ENCODE data around the gene EOMES. TPM values are rescaled to one million over a fixed set of nuclear protein-coding genes. Genes with fewer than 3 reads are reported as not detected.

The EOMES gene
- total and polyA plus RNA-seq, 2 of the 4 experiments (the other 2 are of a cell fraction), result not detected

GRCh38 chr3:27681249-27681748 lies 40.8 kb downstream of the EOMES start:
- no CpG with 5 or more reads among the region's 6 CpGs for WGBS, 2 experiments (ENCODE audit: extremely low coverage in 2 of 2, insufficient read length in 1 of 2)
- POLR2A ChIA-PET (ENCODE audit: unreplicated experiment), result interaction anchor here (1.0 kb wide), 1 partner anchor 198 kb away, joined by 3 read pairs; no protein-coding TSS in a partner anchor
- H3K4me3 ChIP-seq (ENCODE audit: insufficient read depth, low read depth, low read length), result peak overlapping the region; percentile 28; the same call in 1 of the 2 replicates
- H4K5ac ChIP-seq (ENCODE audit: low read depth, low read length), result peak overlapping the region; percentile 91; the same call in 1 of the 2 replicates
- no peaks in the 10 kb centered on the region for H3K9me3 ChIP-seq (ENCODE audit: control insufficient read depth, insufficient read depth, low read length)
- CTCF ChIA-PET, result interaction anchor here (0.5 to 1.8 kb wide), 28 partner anchors 9 to 1962 kb away, joined by 3 to 8 read pairs (median 3); partner anchors contain the start of gene SLC4A7
- H3K27ac ChIP-seq (ENCODE audit: insufficient read depth, low read length), result 0 out of 2 replicates have a peak overlapping the region, but pooled peaks have one; percentile 55
- H3K9me1 ChIP-seq (ENCODE audit: insufficient read depth, low read length), result peaks cover 7% of the 10 kb centered on the region
- ATAC-seq (ENCODE audit: low read depth) (peak; percentile 52), DNase-seq (peak; percentile 83)
- peak overlapping the region; percentile 83 for H2BK15ac ChIP-seq (ENCODE audit: low read depth, low read length)
- H4K91ac ChIP-seq (ENCODE audit: insufficient read depth, low read depth, low read length), result peak overlapping the region; percentile 88
- H2BK5ac ChIP-seq (ENCODE audit: low read depth, low read length, poor library complexity, severe bottlenecking), result peak overlapping the region; percentile 76
- peak overlapping the region; percentile 94; the same call in 1 of the 2 replicates for H3K4ac ChIP-seq (ENCODE audit: low read depth, low read length)
- peak overlapping the region; percentile 96 for H2BK20ac ChIP-seq (ENCODE audit: low read depth, low read length)
- dilution Hi-C loops (cut with HindIII; ENCODE audit: low sequenced_read_pairs, unreplicated experiment), result no loop called here
- peaks cover 10% of the 10 kb centered on the region for H3K4me1 ChIP-seq (ENCODE audit: control insufficient read depth, insufficient read depth, low read length)
- peak overlapping the region; percentile 92; the same call in 1 of the 2 replicates for H3K23ac ChIP-seq (ENCODE audit: low read depth, low read length)
- no peaks in the 10 kb centered on the region for H3K36me3 ChIP-seq (ENCODE audit: control insufficient read depth, insufficient read depth, low read length)
- H2AK5ac ChIP-seq (ENCODE audit: low read depth, low read length), result 0 out of 2 replicates have a peak overlapping the region, but pooled peaks have one; percentile 5
- H2AK9ac ChIP-seq (replicated peaks; ENCODE audit: low read depth, low read length, poor library complexity), result peak overlapping the region; percentile 7
- H2AFZ ChIP-seq (replicated peaks; ENCODE audit: low read length, poor library complexity), result peak overlapping the region; percentile 86
- BruUV-seq (replicated peaks), result no TSS peak
- peak overlapping the region; percentile 87 for H3K18ac ChIP-seq (ENCODE audit: low read depth, low read length)
- H4K8ac ChIP-seq (ENCODE audit: low read depth in 2 of 2, low read length in 2 of 2), result peak overlapping the region; percentile 77 to 86
- H2BK120ac ChIP-seq (ENCODE audit: low read depth, low read length), result peak overlapping the region; percentile 96
- peak overlapping the region; percentile 30; the same call in 1 of the 2 replicates for H3K9ac ChIP-seq (ENCODE audit: low read depth, low read length)
- H3K56ac ChIP-seq (ENCODE audit: extremely low read depth, insufficient read depth, low read length), result peak overlapping the region; percentile 34; the same call in 1 of the 2 replicates
- intact Hi-C loops (cut with micrococcal nuclease), result loop anchor here (1.0 to 5.0 kb wide), 5 partner anchors 146 to 547 kb away; partner anchors contain the start of gene SLC4A7
- H3K27me3 ChIP-seq (ENCODE audit: control insufficient read depth, insufficient read depth, low read length), result no peaks in the 10 kb centered on the region
- H4K20me1 ChIP-seq (ENCODE audit: insufficient read depth, low read length), result no peaks in the 10 kb centered on the region
- peak overlapping the region; percentile 96 for H3K14ac ChIP-seq (replicated peaks; ENCODE audit: low read depth, low read length)
- H3K79me1 ChIP-seq (ENCODE audit: low read depth in 1 of 2, low read length in 2 of 2), result peaks cover 0 to 5% of the 10 kb centered on the region in 2 experiments; a peak in 1 of 4 replicates
- in situ Hi-C loops (cut with MboI; ENCODE audit: low sequenced_read_pairs), result loop anchor here (10.0 kb wide), 2 partner anchors 366 to 546 kb away; no protein-coding TSS in a partner anchor
- TF ChIP-seq CTCF (conservative IDR thresholded peaks at IDR 0.05; ENCODE audit: low read depth, low read length), result peak; percentile 81
- TF ChIP-seq ELK1 (IDR thresholded peaks at IDR 0.05; ENCODE audit: borderline replicate concordance, low read depth, low read length), result no peak
- TF ChIP-seq USF2 (IDR thresholded peaks at IDR 0.05; ENCODE audit: low read depth, low read length), result peak; percentile 80
- peak; percentile 77 for TF ChIP-seq SMC3 (IDR thresholded peaks at IDR 0.05; ENCODE audit: low read depth, low read length)
- TF ChIP-seq RAD21 (IDR thresholded peaks at IDR 0.05; ENCODE audit: low read length), result peak; percentile 72
- TF ChIP-seq CHD1 (IDR thresholded peaks at IDR 0.05; ENCODE audit: low read depth, low read length), result no peak
- TF ChIP-seq CEBPB (IDR thresholded peaks at IDR 0.05; ENCODE audit: low read depth, low read length), result peak; percentile 86
- TF ChIP-seq BHLHE40 (IDR thresholded peaks at IDR 0.05; ENCODE audit: low read depth, low read length), result no peak
- H3K4me2 ChIP-seq (ENCODE audit: low read depth, low read length), result peak overlapping the region; percentile 78; the same call in 1 of the 2 replicates
